HEK293 (cell line): Measurements from ENCODE around the gene BCAS3.

Experiments
- CTCF ChIA-PET: fragments of 350-600 bp; formaldehyde crosslinking; extraction: SDS; loops from one replicate; lab custom pipeline; 2021; ENCODE audit warnings: antibody characterized with exemption; lab: Yijun Ruan, JAX
- POLR2A ChIA-PET: fragments of 300-600 bp; formaldehyde crosslinking; extraction: SDS; loops from one replicate; lab custom pipeline; 2020; ENCODE audit warnings: antibody characterized with exemption, inconsistent platforms; lab: Yijun Ruan, JAX
- H3K27ac ChIP-seq: fragments of 200-500 bp; sonication (Bioruptor generic); 2 replicates; pipeline ENCODE4 v1.5.1; 2014; ENCODE audit warnings: low read depth, low read length, control low read depth, inconsistent platforms; ENCODE audit errors: extremely low read depth
- H3K36me3 ChIP-seq, 2 experiments: fragments of 200-500 bp in 1 of 2; sonication (Bioruptor generic) in 1 of 2; 1 replicate in 1 of 2; 2 replicates in 1 of 2; pipeline ENCODE4 v1.5.1; 2014 to 2017; ENCODE audit warnings: inconsistent platforms in 2 of 2, low read length in 2 of 2; ENCODE audit not compliant: control insufficient read depth in 2 of 2, insufficient read depth in 1 of 2
- H3K4me1 ChIP-seq: fragments of 200-500 bp; sonication (Bioruptor generic); 2 replicates; pipeline ENCODE4 v1.5.1; 2014; ENCODE audit warnings: mild to moderate bottlenecking, low read length, inconsistent platforms; ENCODE audit not compliant: control insufficient read depth, insufficient read depth
- H3K4me3 ChIP-seq: 2 replicates; pipeline ENCODE4 v1.5.1; 2011; ENCODE audit warnings: low read depth, mild to moderate bottlenecking, control low read depth, low read length, moderate library complexity
- H3K9me3 ChIP-seq: fragments of 200-500 bp; sonication (Bioruptor generic); 2 replicates; pipeline ENCODE4 v1.5.1; 2014; ENCODE audit warnings: low read depth, low read length, inconsistent platforms; ENCODE audit not compliant: control insufficient read depth, insufficient read depth
- KLF1 ChIP-seq: fragments of 450-650 bp; formaldehyde crosslinking; IDR thresholded peaks from 2 replicates; pipeline ENCODE4 v1.5.1; 2016; ENCODE audit warnings: missing biosample characterization, missing genetic modification characterization
- PRDM6 ChIP-seq: fragments of 450-650 bp; formaldehyde crosslinking; IDR thresholded peaks from 2 replicates; pipeline ENCODE4 v1.5.1; 2017; ENCODE audit warnings: missing biosample characterization, missing genetic modification characterization
- SETDB1 ChIP-seq: IDR thresholded peaks from one replicate; pipeline ENCODE4 v1.6.1; 2017; ENCODE audit warnings: mild to moderate bottlenecking, low read length, moderate library complexity, mixed read lengths; ENCODE audit not compliant: insufficient read length
- TRIM28 ChIP-seq: IDR thresholded peaks from 2 replicates; pipeline ENCODE4 v1.6.1; 2011; ENCODE audit warnings: low read length, control low read depth, borderline replicate concordance
- ZBTB10 ChIP-seq: fragments of 450-650 bp; formaldehyde crosslinking; IDR thresholded peaks from 2 replicates; pipeline ENCODE4 v1.5.1; 2016; ENCODE audit warnings: missing biosample characterization, missing genetic modification characterization
- ZBTB17 ChIP-seq: fragments of 450-650 bp; formaldehyde crosslinking; IDR thresholded peaks from 2 replicates; pipeline ENCODE4 v1.5.1; 2016; ENCODE audit warnings: missing biosample characterization, missing genetic modification characterization
- ZBTB21 ChIP-seq: fragments of 450-650 bp; formaldehyde crosslinking; IDR thresholded peaks from 2 replicates; pipeline ENCODE4 v1.5.1; 2017; ENCODE audit warnings: missing biosample characterization, missing genetic modification characterization
- ZFHX2 ChIP-seq: fragments of 450-650 bp; formaldehyde crosslinking; conservative IDR thresholded peaks from 2 replicates; pipeline ENCODE4 v1.5.1; 2016; ENCODE audit warnings: missing biosample characterization, missing genetic modification characterization
- ZNF26 ChIP-seq: fragments of 450-650 bp; formaldehyde crosslinking; IDR thresholded peaks from 2 replicates; pipeline ENCODE4 v1.5.1; 2016; ENCODE audit warnings: missing biosample characterization, missing genetic modification characterization
- ZNF394 ChIP-seq: fragments of 450-650 bp; formaldehyde crosslinking; IDR thresholded peaks from 2 replicates; pipeline ENCODE4 v1.5.1; 2016; ENCODE audit warnings: missing biosample characterization, missing genetic modification characterization, mild to moderate bottlenecking, moderate library complexity, borderline replicate concordance
- ZNF433 ChIP-seq: fragments of 450-650 bp; formaldehyde crosslinking; IDR thresholded peaks from 2 replicates; pipeline ENCODE4 v1.5.1; 2016; ENCODE audit warnings: missing biosample characterization, missing genetic modification characterization, low read depth
- ZNF513 ChIP-seq: fragments of 450-650 bp; IDR thresholded peaks from 2 replicates; pipeline ENCODE4 v1.5.1; 2018; ENCODE audit warnings: missing biosample characterization, missing genetic modification characterization
- ZNF514 ChIP-seq: fragments of 450-650 bp; formaldehyde crosslinking; IDR thresholded peaks from 2 replicates; pipeline ENCODE4 v1.5.1; 2016; ENCODE audit warnings: missing biosample characterization, missing genetic modification characterization
- ZNF530 ChIP-seq: fragments of 450-650 bp; formaldehyde crosslinking; IDR thresholded peaks from 2 replicates; pipeline ENCODE4 v1.5.1; 2016; ENCODE audit warnings: low read depth, missing biosample characterization, missing genetic modification characterization
- ZNF558 ChIP-seq: fragments of 450-650 bp; formaldehyde crosslinking; IDR thresholded peaks from 2 replicates; pipeline ENCODE4 v1.5.1; 2016; ENCODE audit warnings: missing biosample characterization, missing genetic modification characterization
- ZNF624 ChIP-seq: fragments of 450-650 bp; formaldehyde crosslinking; IDR thresholded peaks from 2 replicates; pipeline ENCODE4 v1.5.1; 2017; ENCODE audit warnings: missing biosample characterization, missing genetic modification characterization
- ZNF626 ChIP-seq: fragments of 450-650 bp; sonication (Bioruptor Pico); formaldehyde crosslinking; IDR thresholded peaks from 2 replicates; pipeline ENCODE4 v1.5.1; 2018; ENCODE audit warnings: missing biosample characterization, missing genetic modification characterization, inconsistent platforms
- ZNF664 ChIP-seq: fragments of 450-650 bp; formaldehyde crosslinking; IDR thresholded peaks from 2 replicates; pipeline ENCODE4 v1.5.1; 2016; ENCODE audit warnings: missing biosample characterization, missing genetic modification characterization
- ZNF677 ChIP-seq: fragments of 450-650 bp; IDR thresholded peaks from 2 replicates; pipeline ENCODE4 v1.5.0; 2018; ENCODE audit warnings: missing biosample characterization, mild to moderate bottlenecking, missing genetic modification characterization, moderate library complexity
- ZNF692 ChIP-seq: fragments of 450-650 bp; formaldehyde crosslinking; IDR thresholded peaks from 2 replicates; pipeline ENCODE4 v1.5.1; 2016; ENCODE audit warnings: missing biosample characterization, missing genetic modification characterization
- ZNF701 ChIP-seq: fragments of 450-650 bp; formaldehyde crosslinking; IDR thresholded peaks from 2 replicates; pipeline ENCODE4 v1.5.1; 2016; ENCODE audit warnings: missing biosample characterization, missing genetic modification characterization
- ZNF747 ChIP-seq: fragments of 450-650 bp; formaldehyde crosslinking; IDR thresholded peaks from 2 replicates; pipeline ENCODE4 v1.5.1; 2016; ENCODE audit warnings: missing biosample characterization, missing genetic modification characterization
- ZNF76 ChIP-seq: fragments of 450-650 bp; formaldehyde crosslinking; IDR thresholded peaks from 2 replicates; pipeline ENCODE4; 2016; ENCODE audit warnings: low read depth, missing biosample characterization, missing genetic modification characterization, borderline replicate concordance
- ZNF768 ChIP-seq: fragments of 450-650 bp; formaldehyde crosslinking; IDR thresholded peaks from 2 replicates; pipeline ENCODE4 v1.5.1; 2018; ENCODE audit warnings: missing biosample characterization, mild to moderate bottlenecking, missing genetic modification characterization
- ZSCAN30 ChIP-seq: fragments of 450-650 bp; IDR thresholded peaks from 2 replicates; pipeline ENCODE4 v1.5.1; 2018; ENCODE audit warnings: missing biosample characterization, mild to moderate bottlenecking, missing genetic modification characterization, moderate library complexity

The BCAS3 gene

GRCh38 chr17:61164517-61164916 is 486.9 kb downstream of the BCAS3 start:
- Histone ChIP-seq H3K36me3 (no peaks in the 10 kb centered on the region), H3K4me3 (no peak overlapping the region), H3K4me1 (peaks cover 6% of the 10 kb centered on the region), H3K9me3 (no peaks in the 10 kb centered on the region), H3K27ac (no peak overlapping the region)
- ChIA-PET CTCF (no interaction called here), POLR2A (no interaction called here)
- no peak for TF ChIP-seq ZNF677
- TF ChIP-seq ZNF768 (tag by site-specific recombination), result no peak
- no peak for TF ChIP-seq ZNF747 (tag by site-specific recombination)
- peak; percentile 70 for TF ChIP-seq SETDB1
- TF ChIP-seq ZNF76 (tag by site-specific recombination), result no peak

GRCh38 chr17:61167075-61167474 is 489.4 kb downstream of the BCAS3 start:
- Histone ChIP-seq H3K9me3 (no peaks in the 10 kb centered on the region), H3K36me3 (peaks cover 0 to 4% of the 10 kb centered on the region in 2 experiments; a peak in 2 of 3 replicates), H3K27ac (no peak overlapping the region), H3K4me3 (no peak overlapping the region), H3K4me1 (no peaks in the 10 kb centered on the region)
- ChIA-PET POLR2A (no interaction called here), CTCF (interaction anchor here (0.6 kb wide), 1 partner anchor 137 kb away, joined by 3 read pairs; no protein-coding TSS in a partner anchor)
- no peak for TF ChIP-seq ZNF530
- TF ChIP-seq ZNF513, result no peak
- no peak for TF ChIP-seq ZNF26 (tag by site-specific recombination)
- no peak for TF ChIP-seq ZBTB10
- no peak for TF ChIP-seq TRIM28
- TF ChIP-seq ZNF394 (tag by site-specific recombination), result no peak
- TF ChIP-seq ZNF514, result no peak
- no peak for TF ChIP-seq ZNF558 (tag by site-specific recombination)
- TF ChIP-seq ZNF701 (tag by site-specific recombination), result no peak
- no peak for TF ChIP-seq ZNF692 (tag by site-specific recombination)
- TF ChIP-seq ZBTB21 (tag by site-specific recombination), result no peak
- no peak for TF ChIP-seq ZNF664
- no peak for TF ChIP-seq KLF1 (tag by site-specific recombination)
- no peak for TF ChIP-seq ZNF433
- TF ChIP-seq ZNF626 (tag by site-specific recombination), result no peak
- TF ChIP-seq PRDM6, result no peak
- no peak for TF ChIP-seq ZSCAN30
- no peak for TF ChIP-seq ZNF624 (tag by site-specific recombination)
- no peak for TF ChIP-seq ZBTB17
- no peak for TF ChIP-seq ZFHX2 (tag by site-specific recombination)
